ENCODE measurements around the gene FDX2.
"Not testable (repeated sequence)": the region's sequence is repeated elsewhere in the genome, so short reads cannot be mapped to it uniquely, and the experiment has no call there.

Gene FDX2

DNA sequence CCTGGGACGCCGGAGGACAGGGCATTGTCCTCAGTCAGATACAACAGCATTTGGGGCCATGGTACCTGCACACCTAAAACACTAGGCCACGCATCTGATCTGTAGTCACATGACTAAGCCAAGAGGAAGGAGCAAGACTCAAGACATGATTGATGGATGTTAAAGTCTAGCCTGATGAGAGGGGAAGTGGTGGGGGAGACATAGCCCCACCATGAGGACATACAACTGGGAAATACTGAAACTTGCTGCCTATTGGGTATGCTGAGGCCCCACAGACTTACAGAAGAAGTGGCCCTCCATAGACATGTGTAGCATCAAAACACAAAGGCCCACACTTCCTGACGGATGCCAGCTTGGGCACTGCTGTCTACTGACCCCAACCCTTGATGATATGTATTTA, 30.4 kb downstream of the FDX2 start:
- FAIRE-seq, result no peak
- TF ChIP-seq, protein P1, sequence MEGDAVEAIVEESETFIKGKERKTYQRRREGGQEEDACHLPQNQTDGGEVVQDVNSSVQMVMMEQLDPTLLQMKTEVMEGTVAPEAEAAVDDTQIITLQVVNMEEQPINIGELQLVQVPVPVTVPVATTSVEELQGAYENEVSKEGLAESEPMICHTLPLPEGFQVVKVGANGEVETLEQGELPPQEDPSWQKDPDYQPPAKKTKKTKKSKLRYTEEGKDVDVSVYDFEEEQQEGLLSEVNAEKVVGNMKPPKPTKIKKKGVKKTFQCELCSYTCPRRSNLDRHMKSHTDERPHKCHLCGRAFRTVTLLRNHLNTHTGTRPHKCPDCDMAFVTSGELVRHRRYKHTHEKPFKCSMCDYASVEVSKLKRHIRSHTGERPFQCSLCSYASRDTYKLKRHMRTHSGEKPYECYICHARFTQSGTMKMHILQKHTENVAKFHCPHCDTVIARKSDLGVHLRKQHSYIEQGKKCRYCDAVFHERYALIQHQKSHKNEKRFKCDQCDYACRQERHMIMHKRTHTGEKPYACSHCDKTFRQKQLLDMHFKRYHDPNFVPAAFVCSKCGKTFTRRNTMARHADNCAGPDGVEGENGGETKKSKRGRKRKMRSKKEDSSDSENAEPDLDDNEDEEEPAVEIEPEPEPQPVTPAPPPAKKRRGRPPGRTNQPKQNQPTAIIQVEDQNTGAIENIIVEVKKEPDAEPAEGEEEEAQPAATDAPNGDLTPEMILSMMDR (IDR thresholded peaks at IDR 0.05; ENCODE audit: insufficient read depth, missing control alignments), result no peak
- DNase-seq (ENCODE audit: insufficient read length, low spot score), result no peak

DNA sequence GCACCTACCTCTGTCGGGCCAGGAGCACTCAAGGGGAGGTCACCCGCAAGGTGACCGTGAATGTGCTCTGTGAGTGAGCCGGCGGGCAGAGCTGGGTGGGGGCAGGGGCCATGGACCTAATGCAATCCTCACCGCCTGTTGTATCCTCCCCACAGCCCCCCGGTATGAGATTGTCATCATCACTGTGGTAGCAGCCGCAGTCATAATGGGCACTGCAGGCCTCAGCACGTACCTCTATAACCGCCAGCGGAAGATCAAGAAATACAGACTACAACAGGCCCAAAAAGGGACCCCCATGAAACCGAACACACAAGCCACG, 30.9 kb downstream of the FDX2 start:
- no peak for FAIRE-seq
- no peak for DNase-seq (ENCODE audit: insufficient read length, low spot score)
- TF ChIP-seq, protein P1 (IDR thresholded peaks at IDR 0.05; ENCODE audit: insufficient read depth, missing control alignments), result no peak

DNA sequence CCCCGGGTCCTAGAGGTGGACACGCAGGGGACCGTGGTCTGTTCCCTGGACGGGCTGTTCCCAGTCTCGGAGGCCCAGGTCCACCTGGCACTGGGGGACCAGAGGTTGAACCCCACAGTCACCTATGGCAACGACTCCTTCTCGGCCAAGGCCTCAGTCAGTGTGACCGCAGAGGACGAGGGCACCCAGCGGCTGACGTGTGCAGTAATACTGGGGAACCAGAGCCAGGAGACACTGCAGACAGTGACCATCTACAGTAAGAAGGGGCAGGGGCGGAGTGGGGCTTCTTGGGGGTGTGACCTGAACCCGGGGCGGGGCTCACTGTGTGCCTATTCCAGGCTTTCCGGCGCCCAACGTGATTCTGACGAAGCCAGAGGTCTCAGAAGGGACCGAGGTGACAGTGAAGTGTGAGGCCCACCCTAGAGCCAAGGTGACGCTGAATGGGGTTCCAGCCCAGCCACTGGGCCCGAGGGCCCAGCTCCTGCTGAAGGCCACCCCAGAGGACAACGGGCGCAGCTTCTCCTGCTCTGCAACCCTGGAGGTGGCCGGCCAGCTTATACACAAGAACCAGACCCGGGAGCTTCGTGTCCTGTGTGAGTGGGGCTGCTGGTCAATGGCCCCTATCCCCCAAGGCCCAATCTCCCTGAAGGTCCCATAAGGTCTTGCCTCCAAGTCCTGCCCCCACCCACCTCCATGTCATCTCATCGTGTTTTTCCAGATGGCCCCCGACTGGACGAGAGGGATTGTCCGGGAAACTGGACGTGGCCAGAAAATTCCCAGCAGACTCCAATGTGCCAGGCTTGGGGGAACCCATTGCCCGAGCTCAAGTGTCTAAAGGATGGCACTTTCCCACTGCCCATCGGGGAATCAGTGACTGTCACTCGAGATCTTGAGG, 31.5 kb downstream of the FDX2 start:
- TF ChIP-seq, protein P1 (IDR thresholded peaks at IDR 0.05; ENCODE audit: insufficient read depth, missing control alignments), result no peak
- DNase-seq (ENCODE audit: insufficient read length, low spot score), result no peak
- no peak for FAIRE-seq

DNA sequence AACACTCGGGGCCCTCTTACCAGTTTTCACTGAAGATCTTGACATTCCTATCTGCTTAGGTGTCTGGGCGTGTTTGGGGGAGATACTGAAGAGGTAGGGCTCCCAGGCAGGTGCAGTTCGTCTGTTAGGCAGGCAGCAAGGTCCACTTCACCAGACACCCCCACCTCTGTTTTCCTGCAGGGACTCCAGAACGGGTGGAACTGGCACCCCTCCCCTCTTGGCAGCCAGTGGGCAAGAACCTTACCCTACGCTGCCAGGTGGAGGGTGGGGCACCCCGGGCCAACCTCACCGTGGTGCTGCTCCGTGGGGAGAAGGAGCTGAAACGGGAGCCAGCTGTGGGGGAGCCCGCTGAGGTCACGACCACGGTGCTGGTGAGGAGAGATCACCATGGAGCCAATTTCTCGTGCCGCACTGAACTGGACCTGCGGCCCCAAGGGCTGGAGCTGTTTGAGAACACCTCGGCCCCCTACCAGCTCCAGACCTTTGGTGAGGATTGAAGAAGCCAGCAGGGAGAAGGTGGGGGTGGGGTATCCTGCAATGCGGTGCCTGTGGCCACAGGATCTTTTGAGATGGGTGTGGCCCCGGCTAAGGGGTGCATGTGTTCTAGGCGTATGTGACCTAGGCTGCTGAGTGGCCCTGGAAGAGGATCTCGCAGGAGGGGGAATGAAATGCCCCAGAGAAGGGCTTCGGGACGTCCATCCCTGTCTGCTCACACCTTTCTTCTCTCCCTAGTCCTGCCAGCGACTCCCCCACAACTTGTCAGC, 32.3 kb downstream of the FDX2 start:
- no peak for DNase-seq (ENCODE audit: insufficient read length, low spot score)
- TF ChIP-seq, protein P1 (IDR thresholded peaks at IDR 0.05; ENCODE audit: insufficient read depth, missing control alignments), result no peak
- no peak for FAIRE-seq

DNA sequence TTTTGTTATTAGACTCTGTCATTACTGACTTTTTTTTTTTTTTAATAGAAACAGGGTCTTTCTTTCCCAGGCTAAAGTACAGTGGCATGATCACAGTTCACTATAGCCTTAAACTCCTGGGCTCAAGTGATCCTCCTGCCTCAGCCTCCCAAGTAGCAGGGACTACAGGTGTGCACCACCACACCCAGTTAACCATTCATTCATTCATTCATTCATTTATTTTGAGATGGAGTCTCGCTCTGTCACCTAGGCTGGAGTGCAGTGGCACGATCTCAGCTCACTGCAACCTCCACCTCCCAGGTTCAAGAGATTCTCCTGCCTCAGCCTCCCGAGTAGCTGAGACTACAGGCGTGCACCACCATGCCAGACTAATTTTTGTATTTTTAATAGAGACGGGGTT, 33.8 kb downstream of the FDX2 start:
- DNase-seq (ENCODE audit: insufficient read length, low spot score); FAIRE-seq: not testable (repeated sequence)

DNA sequence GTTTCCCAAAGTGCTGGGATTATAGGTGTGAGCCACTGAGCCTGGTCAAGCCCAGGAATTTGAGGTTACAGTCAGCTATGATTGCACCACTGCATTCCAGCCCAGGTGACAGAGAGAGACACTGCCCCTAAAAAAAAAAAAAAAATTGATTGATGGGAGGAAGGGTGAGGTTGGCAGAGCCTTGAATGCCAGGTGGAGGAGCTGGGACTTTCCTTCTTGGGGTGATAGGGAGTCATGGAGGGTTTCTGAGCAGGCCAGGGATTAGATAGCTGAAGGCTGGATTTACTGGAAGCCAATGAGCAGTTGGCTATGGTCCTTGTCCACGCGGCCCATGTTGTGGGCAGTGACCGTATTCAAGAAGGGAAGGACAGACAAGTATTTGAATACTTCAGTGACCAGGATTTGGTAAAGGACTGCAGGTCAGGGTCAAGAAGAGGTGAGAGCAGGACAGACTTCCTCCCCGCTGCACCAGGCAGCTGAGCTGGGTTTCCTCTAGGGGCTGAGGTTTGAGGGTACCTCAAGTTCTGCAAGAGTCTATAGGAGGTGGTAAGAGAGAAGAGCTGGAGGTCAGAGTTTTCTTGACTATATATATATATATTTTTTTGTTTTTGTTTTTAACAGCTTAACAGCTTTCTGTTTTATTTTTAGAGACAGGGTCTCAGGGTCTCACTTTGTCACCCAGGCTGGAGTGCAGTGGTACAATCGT, 35.9 kb downstream of the FDX2 start:
- FAIRE-seq (no peak), DNase-seq (ENCODE audit: insufficient read length, low spot score) (no peak)
- TF ChIP-seq, protein P1 (IDR thresholded peaks at IDR 0.05; ENCODE audit: insufficient read depth, missing control alignments), result no peak

DNA sequence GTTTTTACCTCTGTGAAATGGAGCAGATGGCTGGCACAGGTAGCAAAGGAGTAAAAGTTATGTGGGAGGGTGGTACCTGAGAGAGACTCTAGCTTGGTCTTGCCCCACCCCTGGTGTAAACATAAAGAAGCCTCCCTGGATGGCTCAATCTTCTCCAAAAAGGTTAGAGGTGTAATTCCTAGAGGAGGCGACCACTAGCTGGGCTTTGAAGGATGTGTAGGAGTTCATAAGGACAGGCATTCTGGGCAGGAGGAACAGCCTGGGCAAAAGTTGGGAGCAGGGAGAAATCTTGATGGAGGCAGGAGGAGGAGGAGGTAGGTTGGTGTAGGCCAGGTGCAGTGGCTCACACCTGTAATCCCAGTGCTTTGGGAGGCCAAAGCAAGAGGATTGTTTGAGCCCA, 36.9 kb downstream of the FDX2 start:
- FAIRE-seq (no peak), DNase-seq (ENCODE audit: insufficient read length, low spot score) (no peak)
- TF ChIP-seq, protein P1 (IDR thresholded peaks at IDR 0.05; ENCODE audit: insufficient read depth, missing control alignments), result no peak

Data from D721Med (cell line).